SU-DHL-6 (cell line): Measurements from ENCODE around the gene UNC13C.

Experiments used
- H2AFZ ChIP-seq: fragments of 200-600 bp; sonication (generic); 2 replicates; pipeline ENCODE4 v1.6.1; 2014; ENCODE audit warnings: low read depth, mild to moderate bottlenecking, moderate library complexity, mixed read lengths, antibody characterized with exemption, low read length; ENCODE audit not compliant: severe bottlenecking
- H3F3A ChIP-seq: fragments of 200-600 bp; shearing (Covaris generic); 2 replicates; pipeline ENCODE4 v1.6.0; 2016; ENCODE audit warnings: antibody characterized with exemption, mild to moderate bottlenecking; ENCODE audit not compliant: insufficient read depth
- H3K27ac ChIP-seq: fragments of 200-600 bp; sonication (generic); 2 replicates; pipeline ENCODE4 v1.5.1; 2016; ENCODE audit warnings: low read depth, mild to moderate bottlenecking, low read length, moderate library complexity, mixed read lengths
- H3K27me3 ChIP-seq: fragments of 200-600 bp; sonication (generic), shearing (Covaris generic); 2 replicates; pipeline ENCODE4 v1.6.0; 2014; ENCODE audit warnings: mild to moderate bottlenecking, low read length
- H3K36me3 ChIP-seq: fragments of 200-600 bp; sonication (generic); 2 replicates; pipeline ENCODE4 v1.6.1; 2014; ENCODE audit warnings: mild to moderate bottlenecking, low read length, mixed read lengths
- H3K4me2 ChIP-seq: fragments of 300-600, 200-600 bp; shearing (Covaris generic), sonication (generic); 2 replicates; pipeline ENCODE4 v1.6.0; 2014; ENCODE audit warnings: low read length, low read depth, mild to moderate bottlenecking; ENCODE audit not compliant: poor library complexity, severe bottlenecking
- H3K4me3 ChIP-seq: fragments of 200-600 bp; sonication (generic); 2 replicates; pipeline ENCODE4 v1.5.1; 2014; ENCODE audit warnings: antibody characterized with exemption, low read length, mild to moderate bottlenecking, mixed read lengths; ENCODE audit not compliant: insufficient read depth, poor library complexity, severe bottlenecking
- H3K79me2 ChIP-seq: fragments of 200-600 bp; sonication (generic); 2 replicates; pipeline ENCODE4 v1.6.1; 2014; ENCODE audit warnings: mild to moderate bottlenecking, low read length, moderate library complexity; ENCODE audit not compliant: insufficient read depth
- H3K9ac ChIP-seq: fragments of 200-600 bp; sonication (generic); 2 replicates; pipeline ENCODE4 v1.7.0; 2014; ENCODE audit warnings: mild to moderate bottlenecking, low read length
- H3K9me2 ChIP-seq: fragments of 200-600 bp; sonication (generic); replicated peaks from 2 replicates; pipeline ENCODE4 v1.6.1; 2014; ENCODE audit warnings: low read length; ENCODE audit not compliant: insufficient read depth
- H3K9me3 ChIP-seq: fragments of 200-600 bp; sonication (generic); 2 replicates; pipeline ENCODE4 v1.6.1; 2014; ENCODE audit warnings: low read length, mixed read lengths; ENCODE audit not compliant: insufficient read depth
- H4K20me1 ChIP-seq: fragments of 200-600 bp; sonication (generic); 2 replicates; pipeline ENCODE4 v1.6.1; 2014; ENCODE audit warnings: low read depth, mild to moderate bottlenecking, antibody characterized with exemption, low read length, moderate library complexity, mixed read lengths
- CTCF ChIP-seq: fragments of 200-600 bp; sonication (generic); IDR thresholded peaks from one replicate; pipeline ENCODE4 v1.5.1; 2017; ENCODE audit warnings: antibody characterized with exemption, mild to moderate bottlenecking, low read length, moderate library complexity; ENCODE audit not compliant: insufficient read depth, poor library complexity, severe bottlenecking
- EZH2phosphoT487 ChIP-seq: fragments of 200-600 bp; sonication (generic), shearing (Covaris generic); conservative IDR thresholded peaks from 2 replicates; pipeline ENCODE4 v1.6.1; 2018; ENCODE audit warnings: mild to moderate bottlenecking, antibody characterized with exemption, low read length, moderate library complexity, mixed read lengths

The UNC13C gene

GRCh38 chr15:53982876-53983275 is 4.6 kb downstream of the UNC13C start:
- H3K36me3 ChIP-seq, result no peaks in the 10 kb centered on the region

GRCh38 chr15:53984221-53984620 is 6.0 kb downstream of the UNC13C start:
- Histone ChIP-seq H4K20me1 (no peaks in the 10 kb centered on the region), H3K9me2 (no peaks in the 10 kb centered on the region), H3K27me3 (no peaks in the 10 kb centered on the region), H3K36me3 (no peaks in the 10 kb centered on the region), H2AFZ (no peak overlapping the region), H3K9me3 (no peaks in the 10 kb centered on the region), H3K4me2 (no peak overlapping the region), H3K27ac (no peak overlapping the region), H3K4me3 (no peak overlapping the region), H3F3A (no peaks in the 10 kb centered on the region), H3K79me2 (no peaks in the 10 kb centered on the region), H3K9ac (no peak overlapping the region)
- TF ChIP-seq CTCF (no peak), EZH2phosphoT487 (no peak)

More at GRCh38 chr15:53982876-53983275, 4.6 kb downstream of the UNC13C start:
- Histone ChIP-seq H4K20me1 (no peaks in the 10 kb centered on the region), H3K27ac (no peak overlapping the region), H2AFZ (no peak overlapping the region), H3K4me2 (no peak overlapping the region), H3K9me2 (no peaks in the 10 kb centered on the region), H3K9ac (no peak overlapping the region), H3K9me3 (no peaks in the 10 kb centered on the region), H3K4me3 (no peak overlapping the region), H3F3A (no peaks in the 10 kb centered on the region), H3K27me3 (no peaks in the 10 kb centered on the region), H3K79me2 (no peaks in the 10 kb centered on the region)
- TF ChIP-seq EZH2phosphoT487 (no peak), CTCF (no peak)

- Histone ChIP-seq H3K9me2 (no peaks in the 10 kb centered on the region), H2AFZ (no peak overlapping the region), H3K9me3 (no peaks in the 10 kb centered on the region), H4K20me1 (no peaks in the 10 kb centered on the region), H3K27me3 (no peaks in the 10 kb centered on the region), H3F3A (no peaks in the 10 kb centered on the region), H3K9ac (no peak overlapping the region), H3K4me3 (no peak overlapping the region), H3K79me2 (no peaks in the 10 kb centered on the region), H3K36me3 (no peaks in the 10 kb centered on the region), H3K4me2 (no peak overlapping the region), H3K27ac (no peak overlapping the region)
- TF ChIP-seq CTCF, result no peak
- no peak for TF ChIP-seq EZH2phosphoT487
Measured at GRCh38 chr15:53985562-53985961, 7.3 kb downstream of the UNC13C start.
